ENCODE results near the gene ZBTB7C. TPM values are rescaled to one million over a fixed set of nuclear protein-coding genes. Genes with fewer than 3 reads are reported as not detected.

The ZBTB7C gene
- total and polyA plus RNA-seq, 9 of the 15 experiments (the other 6 are each of a cell fraction or from before 2014, with no cell fraction given) = not detected

GRCh38 chr18:48335829-48336228, 73.4 kb downstream of the ZBTB7C start (continued):
- TF ChIP-seq POLR2AphosphoS2 (IDR thresholded peaks at IDR 0.05; ENCODE audit: low read length) = no peak
- TF ChIP-seq, protein P1, sequence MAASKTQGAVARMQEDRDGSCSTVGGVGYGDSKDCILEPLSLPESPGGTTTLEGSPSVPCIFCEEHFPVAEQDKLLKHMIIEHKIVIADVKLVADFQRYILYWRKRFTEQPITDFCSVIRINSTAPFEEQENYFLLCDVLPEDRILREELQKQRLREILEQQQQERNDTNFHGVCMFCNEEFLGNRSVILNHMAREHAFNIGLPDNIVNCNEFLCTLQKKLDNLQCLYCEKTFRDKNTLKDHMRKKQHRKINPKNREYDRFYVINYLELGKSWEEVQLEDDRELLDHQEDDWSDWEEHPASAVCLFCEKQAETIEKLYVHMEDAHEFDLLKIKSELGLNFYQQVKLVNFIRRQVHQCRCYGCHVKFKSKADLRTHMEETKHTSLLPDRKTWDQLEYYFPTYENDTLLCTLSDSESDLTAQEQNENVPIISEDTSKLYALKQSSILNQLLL (CRISPR knock-in tag; IDR thresholded peaks at IDR 0.05; ENCODE audit: borderline replicate concordance) = no peak

- no TSS peak for BruUV-seq (replicated peaks)
- no peak for TF ChIP-seq NCOA6 (IDR thresholded peaks at IDR 0.05)
- TF ChIP-seq, protein P1 (CRISPR knock-in tag; IDR thresholded peaks at IDR 0.05; ENCODE audit: borderline replicate concordance) = no peak
- no peak for TF ChIP-seq BRD9 (IDR thresholded peaks at IDR 0.05; ENCODE audit: low read depth, partially characterized antibody)
- TF ChIP-seq PTBP1 (IDR thresholded peaks at IDR 0.05; ENCODE audit: low read depth, low read length) = no peak
- TF ChIP-seq ZNF274 (IDR thresholded peaks at IDR 0.05; ENCODE audit: borderline replicate concordance, low read depth, low read length) = no peak
- H3K27me3 ChIP-seq (ENCODE audit: control insufficient read depth in 2 of 2, insufficient read depth in 2 of 2, low read length in 2 of 2) = peaks cover 0 to 8% of the 10 kb centered on the region in 2 experiments; a peak in 1 of 5 replicates
Observed at GRCh38 chr18:48334845-48335244, 74.3 kb downstream of the ZBTB7C start.

More at GRCh38 chr18:48334845-48335244, 74.3 kb downstream of the ZBTB7C start:
- no peaks in the 10 kb centered on the region for H3K79me2 ChIP-seq (ENCODE audit: control insufficient read depth, insufficient read depth, low read length)
- no peak overlapping the region for H2AFZ ChIP-seq (ENCODE audit: low read depth, low read length)
- FAIRE-seq = no peak
- H3K4me3 ChIP-seq = no peak overlapping the region
- H3K27ac ChIP-seq (ENCODE audit: extremely low read depth, low read depth, low read length) = no peak overlapping the region
- no peak for DNase-seq (ENCODE audit: extremely low read depth in 1 of 4, low spot score in 3 of 4)
- H3K4me2 ChIP-seq (ENCODE audit: insufficient read depth, low read length) = no peak overlapping the region
- no peaks in the 10 kb centered on the region; a peak in 1 of 5 replicates for H3K4me1 ChIP-seq (replicated peaks in 1 of 2; ENCODE audit: control insufficient read depth in 2 of 2, insufficient read depth in 2 of 2, low read length in 2 of 2)
- no peak overlapping the region for H3K9ac ChIP-seq (ENCODE audit: insufficient read depth in 1 of 2, low read depth in 2 of 2, low read length in 2 of 2)
- no peaks in the 10 kb centered on the region for H3K9me1 ChIP-seq (ENCODE audit: control insufficient read depth, insufficient read depth, low read length)
- WGBS (ENCODE audit: insufficient coverage, low coverage, missing lambda C conversion rate) = 0% methylated on average over 3 of the region's 3 CpGs
- no peaks in the 10 kb centered on the region for H3K36me3 ChIP-seq (ENCODE audit: control insufficient read depth, insufficient read depth, low read length)
- ChIA-PET CTCF (ENCODE audit: low intra/inter-chr PET ratio) (no interaction called here), POLR2A (no interaction called here)
- no peaks in the 10 kb centered on the region for H3K9me3 ChIP-seq (replicated peaks; ENCODE audit: control insufficient read depth, insufficient read depth, low read depth, low read length)
- in situ Hi-C loops (cut with MboI) = no loop called here
- H4K20me1 ChIP-seq (replicated peaks; ENCODE audit: control insufficient read depth, insufficient read depth, low read length) = no peaks in the 10 kb centered on the region
- no peak for ATAC-seq
- intact Hi-C loops (cut with micrococcal nuclease) = no loop called here

Measured in K562 (cell line).